Upper lobe of left lung (tissue), 6 donors: ENCODE results near the gene EAF1. TPM values are rescaled to one million over a fixed set of nuclear protein-coding genes. Genes with fewer than 3 reads are reported as not detected.
"Not testable (repeated sequence)": the region's sequence is repeated elsewhere in the genome, so short reads cannot be mapped to it uniquely, and the experiment has no call there.

ENCODE experiments used
- ATAC-seq, 2 donors: fragments of 200-7000 bp; cut with Tn5 transposase; one replicate each; pipeline ENCODE4 v1.9.1; 2022; ENCODE audit warnings: mild to moderate bottlenecking in 2 of 2, moderate library complexity in 2 of 2; ENCODE audit not compliant: low FRiP score in 2 of 2
- DNase-seq, 2 donors: peaks; one replicate each; pipeline ENCODE4 v3.0.0-alpha.2; 2019 to 2020
- H3K27ac ChIP-seq, 4 donors: fragments of 200-600 bp; sonication (generic); one replicate each; pipeline ENCODE4 v1.5.1; 2016 to 2019
- H3K27me3 ChIP-seq, 4 donors: fragments of 200-600 bp; sonication (generic); one replicate each; pipeline ENCODE4 v1.5.1; 2017 to 2019
- H3K36me3 ChIP-seq, 4 donors: fragments of 200-600 bp; sonication (generic); one replicate each; pipeline ENCODE4 v1.5.1; 2016 to 2019
- H3K4me1 ChIP-seq, 4 donors: fragments of 200-600 bp; sonication (generic); one replicate each; pipeline ENCODE4 v1.5.1; 2018 to 2019
- H3K4me3 ChIP-seq, 4 donors: fragments of 200-600 bp; sonication (generic); one replicate each; pipeline ENCODE4 v1.5.1; 2017 to 2019; ENCODE audit warnings: mild to moderate bottlenecking in 2 of 4, moderate library complexity in 1 of 4
- H3K9me3 ChIP-seq, 4 donors: fragments of 200-600 bp; sonication (generic); one replicate each; pipeline ENCODE4 v1.5.1; 2018 to 2019
- CTCF ChIP-seq, 6 experiments: fragments of 450-650 bp in 4 of 6; fragments of 200-600 bp in 2 of 6; sonication (generic) in 2 of 6; IDR thresholded peaks; one replicate each; pipeline ENCODE4 v1.5.1; 2016 to 2019; ENCODE audit warnings: antibody characterized with exemption in 6 of 6
- EP300 ChIP-seq, 4 donors: sonication (generic); formaldehyde crosslinking; IDR thresholded peaks; one replicate each; pipeline ENCODE4 v1.5.1; 2017; ENCODE audit warnings: antibody characterized with exemption in 4 of 4, control low read depth in 2 of 4
- POLR2A ChIP-seq, 4 donors: fragments of 450-650 bp; IDR thresholded peaks; one replicate each; pipeline ENCODE4 v1.5.1; 2016 to 2017; ENCODE audit warnings: antibody characterized with exemption in 4 of 4, mild to moderate bottlenecking in 2 of 4
- POLR2AphosphoS5 ChIP-seq, 2 donors: sonication (generic); formaldehyde crosslinking; IDR thresholded peaks; one replicate each; pipeline ENCODE4 v1.5.1; 2017; ENCODE audit warnings: antibody characterized with exemption in 2 of 2
- WGBS, 2 donors: methylation state at CpG; one replicate each; pipeline ENCODE4 v1.1.5; 2017 to 2018; 5-methylcytosine and 5-hydroxymethylcytosine counted together
- total RNA-seq, 6 donors: library from RNA; depleted of rRNA in 4 of 6; stranded (reverse); fragments of >200 nt in 4 of 6; gene quantifications; one replicate each; pipeline versions ENCODE4 v1.1.0 to v1.2.1, GENCODE V29; 2016 to 2021
- donor health status: DM: no; HTN: no; CAD: no; lungs with moderate emphysema.
- donor health status: DM: no; HTN: yes; CAD: no; lungs with severe emphysema.

EAF1 gene
- total RNA-seq, 6 donors from 2014 or later, result 21.1 to 45.1 (median 31.7) TPM

- whole genome bisulfite sequencing, 2 donors, result 79 to 88% methylated on average over 4 of the region's 4 CpGs
- ATAC-seq, result peak in 1 of 2 donors; percentile 36
- Histone ChIP-seq H3K4me3 (no peak overlapping the region), H3K36me3 (no peaks in the 10 kb centered on the region), H3K27ac (peak overlapping the region in 1 of 4 donors; percentile 19), H3K9me3 (peaks cover 0 to 14% (median 5%) of the 10 kb centered on the region in 4 donors), H3K4me1 (peaks cover 0 to 16% (median 3%) of the 10 kb centered on the region in 4 donors), H3K27me3 (no peaks in the 10 kb centered on the region)
- no peak for DNase-seq
- no peak for TF ChIP-seq EP300 (IDR thresholded peaks at IDR 0.05)
- no peak for TF ChIP-seq CTCF (IDR thresholded peaks at IDR 0.05)
These were observed 42.7 kb upstream of the EAF1 start for GRCh38 chr3:15384510-15385237.

GRCh38 chr3:15385238-15385695 lies 42.1 kb upstream of the EAF1 start:
- peaks cover 0 to 18% (median 3%) of the 10 kb centered on the region in 4 donors for H3K4me1 ChIP-seq
- H3K27ac ChIP-seq, result peak overlapping the region in 1 of 4 donors; percentile 19
- H3K27me3 ChIP-seq, H3K36me3 ChIP-seq, ATAC-seq, H3K4me3 ChIP-seq, DNase-seq: not testable (repeated sequence)
- peaks cover 0 to 14% (median 5%) of the 10 kb centered on the region in 4 donors for H3K9me3 ChIP-seq
- WGBS, 2 donors, result 82 to 84% methylated on average over 10 of the region's 10 CpGs

DNA sequence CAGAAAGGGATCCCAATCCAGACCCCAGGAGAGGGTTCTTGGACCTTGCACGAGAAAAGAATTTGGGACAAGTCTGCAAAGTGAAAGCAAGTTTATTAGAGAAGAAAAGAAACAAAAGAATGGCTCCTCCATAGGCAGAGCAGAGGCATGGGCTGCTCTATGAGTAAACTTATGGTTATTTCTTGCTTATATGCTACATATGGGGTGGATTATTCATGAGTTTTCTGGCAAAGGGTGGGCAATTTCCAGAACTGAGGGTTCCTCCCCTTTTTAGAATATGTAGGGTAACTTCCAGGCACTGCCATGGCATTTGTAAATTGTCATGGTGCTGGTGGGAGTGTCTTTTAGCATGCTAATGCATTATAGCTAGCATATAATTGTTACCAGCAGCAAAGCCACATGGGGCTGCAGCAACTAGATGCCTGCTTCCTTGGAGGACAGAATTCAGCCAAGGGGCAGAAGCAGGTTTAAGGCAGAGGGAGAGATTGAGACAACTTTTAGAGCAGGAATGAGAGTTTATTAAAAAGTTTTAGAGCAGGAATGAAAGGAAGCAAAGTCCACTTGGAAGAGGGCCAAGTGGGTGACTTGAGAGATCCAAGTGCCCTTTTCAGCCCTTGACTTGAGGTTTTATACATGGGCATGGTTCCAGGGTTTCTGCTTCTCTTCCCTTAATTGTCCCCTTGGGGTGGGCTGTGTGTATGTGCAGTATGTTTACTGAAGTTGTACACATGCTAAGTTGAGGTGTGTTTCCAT lies 41.3 kb upstream of the EAF1 start:
- WGBS, 2 donors, result 81 to 84% methylated on average over 1 of the region's 1 CpG
- H3K27ac ChIP-seq, result peak overlapping the region in 2 of 4 donors; percentile 47 to 78
- DNase-seq (no peak), ATAC-seq (peak; percentile 46 to 90)
- H3K4me1 ChIP-seq, result peaks cover 0 to 21% (median 3%) of the 10 kb centered on the region in 4 donors
- H3K36me3 ChIP-seq, result no peaks in the 10 kb centered on the region
- TF ChIP-seq CTCF (IDR thresholded peaks at IDR 0.05) (no peak), EP300 (IDR thresholded peaks at IDR 0.05) (peak in 1 of 4 donors; percentile 75), POLR2A (IDR thresholded peaks at IDR 0.05) (no peak)
- H3K27me3 ChIP-seq, result no peaks in the 10 kb centered on the region
- no peak overlapping the region for H3K4me3 ChIP-seq
- peaks cover 0 to 14% (median 5%) of the 10 kb centered on the region in 4 donors for H3K9me3 ChIP-seq

DNA sequence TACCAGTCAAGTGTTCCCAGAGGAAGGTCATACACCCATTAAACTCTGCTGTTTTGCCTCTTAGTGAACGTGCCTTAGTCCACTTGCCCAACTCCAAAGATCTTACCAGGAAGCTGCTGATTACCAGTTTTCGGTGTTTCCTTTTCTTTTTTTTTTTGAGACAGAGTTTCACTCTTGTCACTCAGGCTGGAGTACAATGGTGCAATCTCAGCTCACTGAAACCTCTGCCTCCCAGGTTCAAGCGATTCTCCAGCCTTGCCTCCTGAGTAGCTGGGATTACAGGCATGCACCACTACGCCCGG lies 40.8 kb upstream of the EAF1 start:
- peak in 1 of 4 donors; percentile 23 for TF ChIP-seq EP300 (IDR thresholded peaks at IDR 0.05)
- not testable (repeated sequence) for ATAC-seq, H3K36me3 ChIP-seq, H3K27me3 ChIP-seq, H3K4me3 ChIP-seq
- 68% methylated on average over 5 of the region's 5 CpGs for WGBS, 2 donors
- Histone ChIP-seq H3K27ac (peak overlapping the region in 2 of 4 donors; percentile 47 to 78), H3K9me3 (peaks cover 0 to 14% (median 5%) of the 10 kb centered on the region in 4 donors), H3K4me1 (peaks cover 0 to 21% (median 3%) of the 10 kb centered on the region in 4 donors)
- DNase-seq, result peak in 1 of 2 donors; percentile 42

GRCh38 chr3:15387171-15387581 lies 40.2 kb upstream of the EAF1 start:
- no peak overlapping the region for H3K4me3 ChIP-seq
- peaks cover 0 to 21% (median 3%) of the 10 kb centered on the region in 4 donors for H3K4me1 ChIP-seq
- DNase-seq (no peak), ATAC-seq (no peak)
- H3K27ac ChIP-seq, result peak overlapping the region in 2 of 4 donors; percentile 47 to 78
- 71% methylated on average over 1 of the region's 1 CpG for WGBS, 2 donors
- TF ChIP-seq EP300 (IDR thresholded peaks at IDR 0.05) (no peak), POLR2A (IDR thresholded peaks at IDR 0.05) (no peak), CTCF (IDR thresholded peaks at IDR 0.05) (no peak), POLR2AphosphoS5 (IDR thresholded peaks at IDR 0.05) (no peak)
- peaks cover 0 to 14% (median 5%) of the 10 kb centered on the region in 4 donors for H3K9me3 ChIP-seq
- no peaks in the 10 kb centered on the region for H3K36me3 ChIP-seq
- H3K27me3 ChIP-seq, result no peaks in the 10 kb centered on the region
